ENCODE measurements around the gene MCOLN2. TPM values are rescaled to one million over a fixed set of nuclear protein-coding genes. Genes with fewer than 3 reads are reported as not detected.
A peak's percentile ranks its signal among the peaks of the same experiment; 100 is the strongest.

The MCOLN2 gene
- total RNA-seq, 1 experiment from 2014 or later = 1.7 TPM

- CTCF ChIA-PET = no interaction called here
- BruUV-seq (replicated peaks) = no TSS peak
- H3K27me3 ChIP-seq (replicated peaks; ENCODE audit: insufficient read depth, low read depth, low read length, poor library complexity) = peaks cover 47% of the 10 kb centered on the region
Observed at GRCh38 chr1:84892705-84893618, 104.0 kb downstream of the MCOLN2 start, which contains the start of gene LPAR3. Gene LPAR3, minus strand, starts transcription at chr1:84893206. Its CDS starts 27,086 bp downstream, at chr1:84866120.

GRCh38 chr1:84890566-84890965 lies 106.3 kb downstream of the MCOLN2 start:
- TF ChIP-seq EZH2 (IDR thresholded peaks at IDR 0.05; ENCODE audit: borderline replicate concordance, low read depth, low read length, poor library complexity, severe bottlenecking) = no peak
- TF ChIP-seq, protein P1, sequence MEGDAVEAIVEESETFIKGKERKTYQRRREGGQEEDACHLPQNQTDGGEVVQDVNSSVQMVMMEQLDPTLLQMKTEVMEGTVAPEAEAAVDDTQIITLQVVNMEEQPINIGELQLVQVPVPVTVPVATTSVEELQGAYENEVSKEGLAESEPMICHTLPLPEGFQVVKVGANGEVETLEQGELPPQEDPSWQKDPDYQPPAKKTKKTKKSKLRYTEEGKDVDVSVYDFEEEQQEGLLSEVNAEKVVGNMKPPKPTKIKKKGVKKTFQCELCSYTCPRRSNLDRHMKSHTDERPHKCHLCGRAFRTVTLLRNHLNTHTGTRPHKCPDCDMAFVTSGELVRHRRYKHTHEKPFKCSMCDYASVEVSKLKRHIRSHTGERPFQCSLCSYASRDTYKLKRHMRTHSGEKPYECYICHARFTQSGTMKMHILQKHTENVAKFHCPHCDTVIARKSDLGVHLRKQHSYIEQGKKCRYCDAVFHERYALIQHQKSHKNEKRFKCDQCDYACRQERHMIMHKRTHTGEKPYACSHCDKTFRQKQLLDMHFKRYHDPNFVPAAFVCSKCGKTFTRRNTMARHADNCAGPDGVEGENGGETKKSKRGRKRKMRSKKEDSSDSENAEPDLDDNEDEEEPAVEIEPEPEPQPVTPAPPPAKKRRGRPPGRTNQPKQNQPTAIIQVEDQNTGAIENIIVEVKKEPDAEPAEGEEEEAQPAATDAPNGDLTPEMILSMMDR (conservative IDR thresholded peaks at IDR 0.05; ENCODE audit: low read depth, low read length) = no peak
- no peak for DNase-seq (ENCODE audit: low spot score)
- BruUV-seq (replicated peaks) = no TSS peak
- Histone ChIP-seq H3K4me3 (ENCODE audit: low read depth, low read length, poor library complexity, severe bottlenecking) (no peak overlapping the region), H3K4me1 (ENCODE audit: insufficient read depth, low read length, poor library complexity, severe bottlenecking) (no peaks in the 10 kb centered on the region), H3K27ac (ENCODE audit: low read depth, low read length, poor library complexity, severe bottlenecking) (no peak overlapping the region), H3K27me3 (replicated peaks; ENCODE audit: insufficient read depth, low read depth, low read length, poor library complexity) (peaks cover 47% of the 10 kb centered on the region), H3K36me3 (ENCODE audit: insufficient read depth, low read length, poor library complexity, severe bottlenecking) (no peaks in the 10 kb centered on the region), H3K9me3 (ENCODE audit: low read depth, low read length, poor library complexity, severe bottlenecking) (no peaks in the 10 kb centered on the region)
- intact Hi-C loops (cut with micrococcal nuclease; ENCODE audit: unreplicated experiment) = no loop called here
- CTCF ChIA-PET = no interaction called here
- POLR2A ChIA-PET (ENCODE audit: low non-redundant PET) = no interaction called here

More at GRCh38 chr1:84892705-84893618, 104.0 kb downstream of the MCOLN2 start, which contains the start of gene LPAR3:
- DNase-seq (ENCODE audit: low spot score) = peak; percentile 48
- H3K4me1 ChIP-seq (ENCODE audit: insufficient read depth, low read length, poor library complexity, severe bottlenecking) = no peaks in the 10 kb centered on the region
- H3K36me3 ChIP-seq (ENCODE audit: insufficient read depth, low read length, poor library complexity, severe bottlenecking) = no peaks in the 10 kb centered on the region
- intact Hi-C loops (cut with micrococcal nuclease; ENCODE audit: unreplicated experiment) = no loop called here
- no peak within 1 kb of the TSS for H3K27ac ChIP-seq (ENCODE audit: low read depth, low read length, poor library complexity, severe bottlenecking)
- H3K9me3 ChIP-seq (ENCODE audit: low read depth, low read length, poor library complexity, severe bottlenecking) = no peaks in the 10 kb centered on the region
- TF ChIP-seq EZH2 (IDR thresholded peaks at IDR 0.05; ENCODE audit: borderline replicate concordance, low read depth, low read length, poor library complexity, severe bottlenecking) = peak; percentile 26
- TF ChIP-seq, protein P1 (conservative IDR thresholded peaks at IDR 0.05; ENCODE audit: low read depth, low read length) = no peak
- peak within 1 kb of the TSS; percentile 38 for H3K4me3 ChIP-seq (ENCODE audit: low read depth, low read length, poor library complexity, severe bottlenecking)
- POLR2A ChIA-PET (ENCODE audit: low non-redundant PET) = no interaction called here

DNA sequence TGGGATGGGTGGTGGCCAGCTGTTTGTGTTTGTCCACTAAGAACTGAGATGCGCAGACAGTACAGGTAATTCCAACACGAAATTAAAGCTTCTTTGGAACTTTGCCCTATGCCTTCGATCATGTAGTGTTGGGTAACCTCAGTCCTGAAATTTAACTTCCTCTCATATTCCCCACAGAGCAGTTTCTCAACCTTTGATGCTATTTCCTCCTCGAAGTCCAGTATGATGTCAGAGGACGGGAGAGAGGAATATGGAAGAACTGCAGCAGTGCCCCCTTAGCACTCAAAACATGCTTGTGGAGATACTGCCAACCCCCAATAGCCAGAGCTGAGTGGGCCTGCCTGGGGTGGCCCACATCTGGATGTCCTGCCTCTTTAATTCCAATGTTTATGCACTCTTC lies 107.5 kb downstream of the MCOLN2 start:
- POLR2A ChIA-PET (ENCODE audit: low non-redundant PET) = no interaction called here
- DNase-seq (ENCODE audit: low spot score) = no peak
- intact Hi-C loops (cut with micrococcal nuclease; ENCODE audit: unreplicated experiment) = no loop called here
- Histone ChIP-seq H3K27me3 (replicated peaks; ENCODE audit: insufficient read depth, low read depth, low read length, poor library complexity) (peaks cover 39% of the 10 kb centered on the region), H3K27ac (ENCODE audit: low read depth, low read length, poor library complexity, severe bottlenecking) (no peak overlapping the region), H3K9me3 (ENCODE audit: low read depth, low read length, poor library complexity, severe bottlenecking) (no peaks in the 10 kb centered on the region), H3K4me3 (ENCODE audit: low read depth, low read length, poor library complexity, severe bottlenecking) (no peak overlapping the region), H3K4me1 (ENCODE audit: insufficient read depth, low read length, poor library complexity, severe bottlenecking) (no peaks in the 10 kb centered on the region), H3K36me3 (ENCODE audit: insufficient read depth, low read length, poor library complexity, severe bottlenecking) (no peaks in the 10 kb centered on the region)
- CTCF ChIA-PET = no interaction called here
- no TSS peak for BruUV-seq (replicated peaks)
- TF ChIP-seq, protein P1 (conservative IDR thresholded peaks at IDR 0.05; ENCODE audit: low read depth, low read length) = no peak
- no peak for TF ChIP-seq EZH2 (IDR thresholded peaks at IDR 0.05; ENCODE audit: borderline replicate concordance, low read depth, low read length, poor library complexity, severe bottlenecking)

Data from A673 (cell line).